IMR-90 (cell line): Measurements from ENCODE around the gene PROZ. TPM values are rescaled to one million over a fixed set of nuclear protein-coding genes. Genes with fewer than 3 reads are reported as not detected.

ENCODE experiments used
- ATAC-seq: fragments of 200-7000 bp; cut with Tn5 transposase; 2 replicates; pipeline ENCODE4 v1.9.1; 2020; ENCODE audit warnings: low read depth, mild to moderate bottlenecking, moderate library complexity
- BruUV-seq: library from RNA; stranded (reverse); fragments of 400-500 nt; replicated peaks from 2 replicates; lab custom pipeline; 2021; lab: Mats Ljungman, UMichigan
- CTCF ChIA-PET: fragments of 300-600 bp; formaldehyde crosslinking; extraction: SDS; loops from one replicate; lab custom pipeline; 2021; ENCODE audit warnings: antibody characterized with exemption; lab: Yijun Ruan, JAX
- POLR2A ChIA-PET: fragments of 300-600 bp; sonication (Branson Sonifier 250); formaldehyde crosslinking; loops from one replicate; lab custom pipeline; 2022; ENCODE audit warnings: antibody characterized with exemption; ENCODE audit not compliant: unreplicated experiment; lab: Charles Lee
- DNase-seq: peaks from one replicate; pipeline ENCODE4 v3.0.0; 2013
- H2AFZ ChIP-seq: replicated peaks from 2 replicates; pipeline ENCODE3; 2013; ENCODE audit warnings: low read length, mild to moderate bottlenecking; ENCODE audit not compliant: poor library complexity
- H2AK5ac ChIP-seq: 2 replicates; pipeline ENCODE4 v1.6.1; 2013; ENCODE audit warnings: low read depth, low read length, inconsistent platforms
- H2AK9ac ChIP-seq: replicated peaks from 2 replicates; pipeline ENCODE3; 2013; ENCODE audit warnings: mild to moderate bottlenecking, low read depth, low read length, moderate library complexity; ENCODE audit not compliant: poor library complexity
- H2BK120ac ChIP-seq: 2 replicates; pipeline ENCODE4 v1.6.1; 2013; ENCODE audit warnings: low read depth, low read length, inconsistent platforms
- H2BK15ac ChIP-seq: 3 replicates; pipeline ENCODE4 v1.6.1; 2013; ENCODE audit warnings: low read depth, low read length, inconsistent platforms
- H2BK20ac ChIP-seq: 2 replicates; pipeline ENCODE4 v1.6.1; 2013; ENCODE audit warnings: low read depth, mild to moderate bottlenecking, inconsistent platforms, low read length, moderate library complexity
- H2BK5ac ChIP-seq: 2 replicates; pipeline ENCODE4 v1.6.1; 2013; ENCODE audit warnings: mild to moderate bottlenecking, low read depth, low read length, inconsistent platforms; ENCODE audit not compliant: poor library complexity, severe bottlenecking
- H3K14ac ChIP-seq: replicated peaks from 2 replicates; pipeline ENCODE4 v1.6.1; 2013; ENCODE audit warnings: low read depth, low read length, inconsistent platforms
- H3K18ac ChIP-seq: 2 replicates; pipeline ENCODE4 v1.6.1; 2013; ENCODE audit warnings: low read depth, low read length, control low read depth
- H3K23ac ChIP-seq: 2 replicates; pipeline ENCODE4 v1.6.1; 2013; ENCODE audit warnings: low read depth, low read length, inconsistent platforms
- H3K27ac ChIP-seq: 2 replicates; pipeline ENCODE4 v1.5.1; 2013; ENCODE audit warnings: mild to moderate bottlenecking, control low read depth, low read length; ENCODE audit not compliant: insufficient read depth
- H3K27me3 ChIP-seq: 2 replicates; pipeline ENCODE4 v1.6.1; 2013; ENCODE audit warnings: low read length; ENCODE audit not compliant: control insufficient read depth, insufficient read depth
- H3K36me3 ChIP-seq: 2 replicates; pipeline ENCODE4 v1.6.1; 2013; ENCODE audit warnings: low read length, mixed read lengths; ENCODE audit not compliant: control insufficient read depth, insufficient read depth
- H3K4ac ChIP-seq: 2 replicates; pipeline ENCODE4 v1.6.1; 2013; ENCODE audit warnings: low read depth, low read length, inconsistent platforms
- H3K4me1 ChIP-seq: 2 replicates; pipeline ENCODE4 v1.6.1; 2013; ENCODE audit warnings: low read length, mixed read lengths; ENCODE audit not compliant: control insufficient read depth, insufficient read depth
- H3K4me2 ChIP-seq: 2 replicates; pipeline ENCODE4 v1.6.1; 2013; ENCODE audit warnings: low read depth, mild to moderate bottlenecking, control low read depth, low read length, moderate library complexity
- H3K4me3 ChIP-seq: 2 replicates; pipeline ENCODE4 v1.5.1; 2013; ENCODE audit warnings: low read depth, mild to moderate bottlenecking, control low read depth, low read length, moderate library complexity; ENCODE audit not compliant: insufficient read depth
- H3K56ac ChIP-seq: 2 replicates; pipeline ENCODE4 v1.6.1; 2013; ENCODE audit warnings: low read length, inconsistent platforms; ENCODE audit not compliant: insufficient read depth; ENCODE audit errors: extremely low read depth
- H3K79me1 ChIP-seq, 2 experiments: 2 replicates each; pipeline ENCODE4 v1.6.1; 2013; ENCODE audit warnings: low read length in 2 of 2, inconsistent platforms in 1 of 2, low read depth in 1 of 2
- H3K9ac ChIP-seq: 2 replicates; pipeline ENCODE4 v1.6.1; 2013; ENCODE audit warnings: low read depth, low read length, control low read depth
- H3K9me1 ChIP-seq: 2 replicates; pipeline ENCODE4 v1.6.1; 2013; ENCODE audit warnings: low read length, inconsistent platforms; ENCODE audit not compliant: insufficient read depth
- H3K9me3 ChIP-seq: 2 replicates; pipeline ENCODE4 v1.6.1; 2013; ENCODE audit warnings: low read length; ENCODE audit not compliant: control insufficient read depth, insufficient read depth
- H4K20me1 ChIP-seq: 2 replicates; pipeline ENCODE4 v1.6.1; 2013; ENCODE audit warnings: low read length, inconsistent platforms; ENCODE audit not compliant: insufficient read depth
- H4K5ac ChIP-seq: 2 replicates; pipeline ENCODE4 v1.6.1; 2013; ENCODE audit warnings: mild to moderate bottlenecking, low read depth, low read length, control low read depth
- H4K8ac ChIP-seq, 2 experiments: 2 replicates each; pipeline ENCODE4 v1.6.1; 2013; ENCODE audit warnings: low read depth in 2 of 2, low read length in 2 of 2, control low read depth in 1 of 2, inconsistent platforms in 1 of 2
- H4K91ac ChIP-seq: 2 replicates; pipeline ENCODE4 v1.6.1; 2013; ENCODE audit warnings: low read depth, low read length, inconsistent platforms; ENCODE audit not compliant: insufficient read depth
- BHLHE40 ChIP-seq: fragments of 150-350 bp; IDR thresholded peaks from 2 replicates; pipeline ENCODE4 v1.6.1; 2016; ENCODE audit warnings: mild to moderate bottlenecking, low read depth, low read length
- CEBPB ChIP-seq: IDR thresholded peaks from 2 replicates; pipeline ENCODE4 v1.6.1; 2012; ENCODE audit warnings: low read depth, low read length, improper control_type of control experiment
- CHD1 ChIP-seq: IDR thresholded peaks from 2 replicates; pipeline ENCODE4 v1.6.1; 2012; ENCODE audit warnings: low read depth, low read length, improper control_type of control experiment
- CTCF ChIP-seq: conservative IDR thresholded peaks from 2 replicates; pipeline ENCODE4 v1.5.1; 2012; ENCODE audit warnings: mild to moderate bottlenecking, low read depth, low read length, improper control_type of control experiment
- ELK1 ChIP-seq: fragments of 150-350 bp; IDR thresholded peaks from 2 replicates; pipeline ENCODE4 v1.6.1; 2016; ENCODE audit warnings: low read depth, mild to moderate bottlenecking, low read length, moderate library complexity, borderline replicate concordance
- MAFK ChIP-seq: IDR thresholded peaks from 2 replicates; pipeline ENCODE4 v1.6.1; 2012; ENCODE audit warnings: low read depth, low read length, improper control_type of control experiment
- MAZ ChIP-seq: IDR thresholded peaks from 2 replicates; pipeline ENCODE4 v1.6.1; 2012; ENCODE audit warnings: low read depth, mild to moderate bottlenecking, low read length, improper control_type of control experiment, moderate library complexity, borderline replicate concordance
- MXI1 ChIP-seq: IDR thresholded peaks from 2 replicates; pipeline ENCODE4 v1.6.1; 2012; ENCODE audit warnings: low read depth, mild to moderate bottlenecking, low read length, moderate library complexity, borderline replicate concordance
- NFE2L2 ChIP-seq: fragments of 150-350 bp; IDR thresholded peaks from 2 replicates; pipeline ENCODE4 v1.6.1; 2016; ENCODE audit warnings: low read depth, mild to moderate bottlenecking, low read length
- RAD21 ChIP-seq: IDR thresholded peaks from 2 replicates; pipeline ENCODE4 v1.6.1; 2012; ENCODE audit warnings: low read length, improper control_type of control experiment
- RCOR1 ChIP-seq: IDR thresholded peaks from 2 replicates; pipeline ENCODE4 v1.6.1; 2012; ENCODE audit warnings: mild to moderate bottlenecking, low read length, improper control_type of control experiment; ENCODE audit not compliant: insufficient replicate concordance
- RFX5 ChIP-seq: IDR thresholded peaks from 2 replicates; pipeline ENCODE4 v1.8.0; 2012; ENCODE audit warnings: low read depth, mild to moderate bottlenecking, low read length, moderate library complexity
- USF2 ChIP-seq: fragments of 150-350 bp; IDR thresholded peaks from 2 replicates; pipeline ENCODE4 v1.6.1; 2017; ENCODE audit warnings: mild to moderate bottlenecking, antibody characterized with exemption, low read length, low read depth
- WGBS, 2 experiments: methylation state at CpG; one replicate each; pipeline versions ENCODE4 v1.1.5 to v1.1.7; 2013; ENCODE audit warnings: missing lambda C conversion rate in 2 of 2; ENCODE audit not compliant: insufficient read length in 1 of 2; ENCODE audit errors: extremely low coverage in 2 of 2; 5-methylcytosine and 5-hydroxymethylcytosine counted together
- dilution Hi-C: fragments of 300-500 bp; cut with HindIII; formaldehyde crosslinking; loops from one replicate; pipeline ENCODE4 v1.14.3; 2018; ENCODE audit warnings: low sequenced_read_pairs; ENCODE audit not compliant: unreplicated experiment
- in situ Hi-C: fragments of 300-500 bp; cut with MboI; formaldehyde crosslinking; loops from 3 replicates; pipeline ENCODE4 v1.14.3; 2019; ENCODE audit warnings: low sequenced_read_pairs, inconsistent platforms, mixed read lengths
- intact Hi-C: fragments of 100-400 bp; cut with micrococcal nuclease; formaldehyde crosslinking; loops from 2 replicates; pipeline ENCODE4 v1.10.0; 2022
- polyA plus RNA-seq, 3 experiments: library from polyadenylated mRNA; depleted of rRNA; stranded (reverse); fragments of >200 nt; gene quantifications; 2 replicates each; pipeline ENCODE4 v1.2.3, GENCODE V29; 2012; ENCODE audit warnings: low replicate concordance in 1 of 3
- total RNA-seq: library from RNA; depleted of rRNA; stranded (reverse); fragments of >200 nt; gene quantifications from 2 replicates; pipeline ENCODE4 v1.2.3, GENCODE V29; 2012

The PROZ gene
- total and polyA plus RNA-seq, 2 of the 4 experiments (the other 2 are of a cell fraction), result not detected

- peak overlapping the region; percentile 99 for H4K91ac ChIP-seq
- peak overlapping the region; percentile 100 for H2BK20ac ChIP-seq
- intact Hi-C loops (loop anchor here (1.0 kb wide), 1 partner anchor 10 kb away; no protein-coding TSS in a partner anchor), in situ Hi-C loops (no loop called here), dilution Hi-C loops (no loop called here)
- H3K4me2 ChIP-seq, result no peak overlapping the region; the same call in 1 of the 2 replicates
- H2AK9ac ChIP-seq, result peak overlapping the region; percentile 89
- H3K18ac ChIP-seq, result peak overlapping the region; percentile 97
- no peaks in the 10 kb centered on the region for H4K20me1 ChIP-seq
- peak; percentile 33 for DNase-seq
- H2AFZ ChIP-seq, result no peak overlapping the region
- peak overlapping the region; percentile 90 for H3K14ac ChIP-seq
- ChIA-PET POLR2A (interaction anchor here (1.3 kb wide), 1 partner anchor 21 kb away, joined by 4 read pairs; the partner anchor contains the start of genes CUL4A and PCID2), CTCF (interaction anchor here (0.9 kb wide), 1 partner anchor 9 kb away, joined by 3 read pairs; no protein-coding TSS in a partner anchor)
- no peak for ATAC-seq
- peaks cover 45% of the 10 kb centered on the region for H3K36me3 ChIP-seq
- H2BK120ac ChIP-seq, result peak overlapping the region; percentile 100
- H3K4me1 ChIP-seq, result peaks cover 27% of the 10 kb centered on the region
- H3K4ac ChIP-seq, result peak overlapping the region; percentile 99
- H3K23ac ChIP-seq, result peak overlapping the region; percentile 92
- no TSS peak for BruUV-seq
- peak overlapping the region; percentile 93 for H3K27ac ChIP-seq
- peaks cover 19% of the 10 kb centered on the region for H3K9me1 ChIP-seq
- peak overlapping the region; percentile 97 for H3K56ac ChIP-seq
- H4K5ac ChIP-seq, result peak overlapping the region; percentile 96
- H3K27me3 ChIP-seq, result no peaks in the 10 kb centered on the region
- H2BK5ac ChIP-seq, result peak overlapping the region; percentile 100
- peaks cover 42 to 75% of the 10 kb centered on the region in 2 experiments for H3K79me1 ChIP-seq
- peak overlapping the region; percentile 95 for H2BK15ac ChIP-seq
- H3K9me3 ChIP-seq, result peaks cover 7% of the 10 kb centered on the region; the same call in 1 of the 2 replicates
- H3K9ac ChIP-seq, result no peak overlapping the region
- WGBS, 2 experiments, result 92% methylated on average over 13 of the region's 23 CpGs; no CpG with 5 or more reads in 1 of the 2 experiments
- H3K4me3 ChIP-seq, result no peak overlapping the region
- peak overlapping the region; percentile 100 for H2AK5ac ChIP-seq
- H4K8ac ChIP-seq, result peak overlapping the region; percentile 77 to 87
- TF ChIP-seq RAD21 (no peak), CHD1 (no peak), BHLHE40 (no peak), RFX5 (no peak), ELK1 (no peak), CTCF (no peak), MAZ (no peak), USF2 (no peak), RCOR1 (no peak), CEBPB (no peak), NFE2L2 (no peak), MAFK (no peak), MXI1 (no peak)
Observed at GRCh38 chr13:113187883-113188665, 29.6 kb downstream of the PROZ start.
